Gastrocnemius medialis (tissue), 4 donors: Measurements from ENCODE around the gene ADAMTSL2. TPM values are rescaled to one million over a fixed set of nuclear protein-coding genes. Genes with fewer than 3 reads are reported as not detected.

Experiments
- ATAC-seq, 2 donors: fragments of 150-250 bp; one replicate each; pipeline ENCODE4 v1.9.1; 2016
- DNase-seq, 2 donors: peaks; one replicate each; pipeline ENCODE4 v3.0.0-alpha.2; 2019
- H3K27ac ChIP-seq, 4 donors: fragments of 200-600 bp; sonication (generic); 1 replicate in 1 of 4; 2 replicates in 3 of 4; pipeline ENCODE4 v1.5.1; 2016 to 2018; ENCODE audit warnings: mild to moderate bottlenecking in 2 of 4, moderate library complexity in 1 of 4
- H3K27me3 ChIP-seq, 3 donors: fragments of 200-600 bp; sonication (generic) in 2 of 3; 1 replicate in 1 of 3; 2 replicates in 2 of 3; pipeline versions ENCODE4 v1.5.1 to v1.6.0; 2016 to 2019; ENCODE audit warnings: mild to moderate bottlenecking in 1 of 3, moderate library complexity in 1 of 3
- H3K36me3 ChIP-seq, 2 donors: fragments of 200-600 bp; sonication (generic) in 1 of 2; one replicate each; pipeline ENCODE4 v1.5.1; 2017 to 2018
- H3K4me1 ChIP-seq, 2 donors: fragments of 200-600 bp; sonication (generic) in 1 of 2; one replicate each; pipeline ENCODE4 v1.5.1; 2016 to 2017; ENCODE audit warnings: mild to moderate bottlenecking in 2 of 2
- H3K4me3 ChIP-seq, 4 donors: fragments of 200-600 bp; sonication (generic) in 3 of 4; 1 replicate in 1 of 4; 2 replicates in 3 of 4; pipeline ENCODE4 v1.5.1; 2016 to 2019; ENCODE audit warnings: mild to moderate bottlenecking in 2 of 4
- H3K9me3 ChIP-seq, 3 donors: fragments of 200-600 bp; sonication (generic) in 2 of 3; 1 replicate in 1 of 3; 2 replicates in 2 of 3; pipeline ENCODE4 v1.5.1; 2016 to 2019
- POLR2A ChIP-seq, 2 donors: fragments of 450-650 bp; IDR thresholded peaks; one replicate each; pipeline ENCODE4 v1.6.1; 2017; ENCODE audit warnings: antibody characterized with exemption in 2 of 2, mild to moderate bottlenecking in 2 of 2, moderate library complexity in 2 of 2
- in situ Hi-C, 4 donors: fragments of 200-750 bp; cut with MboI; loops; one replicate each; pipeline versions ENCODE4 v1.15.0 to v1.8.0; 2017; ENCODE audit warnings: low sequenced_read_pairs in 4 of 4
- intact Hi-C: fragments of 100-400 bp; cut with DNase I; formaldehyde crosslinking; loops from one replicate; pipeline ENCODE4 v1.15.1; 2023; ENCODE audit warnings: low total_unique reads
- total RNA-seq, 4 donors: library from RNA; depleted of rRNA; stranded (reverse); fragments of >200 nt; gene quantifications; one replicate each; pipeline versions ENCODE4 v1.1.0 to v1.2.3, GENCODE V29; 2016
- TF ChIP-seq, protein P1 (sequence below), 5 experiments: fragments of 450-650 bp in 3 of 5; fragments of 200-600 bp in 2 of 5; sonication (generic) in 2 of 5; IDR thresholded peaks in 4 of 5; conservative IDR thresholded peaks in 1 of 5; 1 replicate in 4 of 5; 2 replicates in 1 of 5; pipeline ENCODE4 v1.5.1; 2016 to 2019; ENCODE audit warnings: antibody characterized with exemption in 5 of 5, mild to moderate bottlenecking in 3 of 5, moderate library complexity in 3 of 5

ADAMTSL2 gene
- total RNA-seq, 4 donors from 2014 or later: 0.10 to 1.8 (median 0.44) TPM

DNA sequence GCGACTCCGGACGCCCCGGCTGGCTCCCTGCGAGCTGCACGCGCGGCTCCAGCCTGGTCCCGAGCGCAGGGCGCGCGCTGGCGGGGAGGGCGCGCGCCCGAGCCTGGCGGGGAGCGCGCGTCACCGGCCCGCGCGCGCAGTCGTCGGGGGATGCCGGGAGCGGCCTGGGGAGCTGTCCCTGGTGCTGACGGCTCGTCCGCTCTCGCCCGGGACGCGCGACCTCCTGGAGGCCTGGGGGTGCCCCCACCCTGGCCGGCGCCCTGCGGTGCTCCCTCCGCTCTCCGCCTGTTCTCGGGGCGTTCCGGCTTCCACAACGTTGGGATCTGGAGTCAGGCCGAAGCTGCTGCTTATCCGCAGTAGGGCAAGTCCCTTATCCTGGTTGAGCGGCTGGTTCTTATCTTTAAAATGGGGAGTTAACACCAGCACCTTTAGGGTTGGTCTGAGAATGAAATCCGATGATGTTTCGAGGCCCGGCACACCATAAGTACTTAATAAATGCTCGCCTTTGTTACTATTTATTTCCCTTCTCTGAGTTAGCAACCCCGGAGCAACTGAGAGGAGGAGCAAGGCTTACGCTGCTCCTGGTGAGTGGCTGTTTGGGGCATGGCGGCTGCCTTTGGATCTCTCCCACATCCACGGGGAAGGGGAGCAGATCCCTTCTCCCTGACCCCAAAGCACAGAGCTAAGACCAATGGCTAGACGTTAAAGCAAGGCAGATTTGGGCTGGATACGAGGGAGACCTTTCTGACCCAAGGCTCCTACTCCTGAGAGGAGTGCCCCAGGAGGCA lies 75.0 kb downstream of the ADAMTSL2 start, which contains the start of gene FAM163B:
Gene FAM163B (minus strand): TSS at position 79 of the 788 bp plus-strand sequence. CDS start 29,166 bp downstream, outside the sequence.
- no peak for DNase-seq
- Histone ChIP-seq H3K27me3 (peaks cover 61 to 66% (median 64%) of the 10 kb centered on the region in 3 donors), H3K27ac (no peak within 1 kb of the TSS), H3K4me3 (no peak within 1 kb of the TSS), H3K4me1 (no peaks in the 10 kb centered on the region), H3K9me3 (no peaks in the 10 kb centered on the region), H3K36me3 (no peaks in the 10 kb centered on the region)
- intact Hi-C loops (no loop called here), in situ Hi-C loops (no loop called here)
- no peak for ATAC-seq
- TF ChIP-seq POLR2A (IDR thresholded peaks at IDR 0.05): no peak
- TF ChIP-seq, protein P1, sequence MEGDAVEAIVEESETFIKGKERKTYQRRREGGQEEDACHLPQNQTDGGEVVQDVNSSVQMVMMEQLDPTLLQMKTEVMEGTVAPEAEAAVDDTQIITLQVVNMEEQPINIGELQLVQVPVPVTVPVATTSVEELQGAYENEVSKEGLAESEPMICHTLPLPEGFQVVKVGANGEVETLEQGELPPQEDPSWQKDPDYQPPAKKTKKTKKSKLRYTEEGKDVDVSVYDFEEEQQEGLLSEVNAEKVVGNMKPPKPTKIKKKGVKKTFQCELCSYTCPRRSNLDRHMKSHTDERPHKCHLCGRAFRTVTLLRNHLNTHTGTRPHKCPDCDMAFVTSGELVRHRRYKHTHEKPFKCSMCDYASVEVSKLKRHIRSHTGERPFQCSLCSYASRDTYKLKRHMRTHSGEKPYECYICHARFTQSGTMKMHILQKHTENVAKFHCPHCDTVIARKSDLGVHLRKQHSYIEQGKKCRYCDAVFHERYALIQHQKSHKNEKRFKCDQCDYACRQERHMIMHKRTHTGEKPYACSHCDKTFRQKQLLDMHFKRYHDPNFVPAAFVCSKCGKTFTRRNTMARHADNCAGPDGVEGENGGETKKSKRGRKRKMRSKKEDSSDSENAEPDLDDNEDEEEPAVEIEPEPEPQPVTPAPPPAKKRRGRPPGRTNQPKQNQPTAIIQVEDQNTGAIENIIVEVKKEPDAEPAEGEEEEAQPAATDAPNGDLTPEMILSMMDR (IDR thresholded peaks at IDR 0.05 in 4 of 5, conservative IDR thresholded peaks at IDR 0.05 in 1 of 5): no peak

DNA sequence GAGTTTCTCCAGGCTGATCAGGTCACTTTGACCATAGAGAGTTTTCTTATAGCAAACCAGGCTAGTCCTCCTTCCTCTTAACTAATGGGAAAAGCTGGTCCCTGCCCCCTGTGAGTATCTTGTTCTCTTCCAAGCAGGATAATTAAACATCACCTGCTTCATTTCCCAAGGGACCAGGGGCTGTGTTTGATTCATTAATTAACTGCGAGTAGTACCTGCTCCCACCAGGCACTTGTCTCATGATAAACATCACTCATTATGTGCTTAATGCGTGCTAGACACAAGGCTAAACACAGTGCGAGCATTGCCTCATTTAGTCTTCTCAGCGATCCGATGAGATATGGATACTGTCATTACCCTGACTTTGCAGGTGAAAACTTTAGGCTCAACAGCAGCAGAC lies 76.3 kb downstream of the ADAMTSL2 start:
- Histone ChIP-seq H3K9me3 (no peaks in the 10 kb centered on the region), H3K27me3 (peaks cover 55 to 69% (median 66%) of the 10 kb centered on the region in 3 donors), H3K4me1 (no peaks in the 10 kb centered on the region), H3K4me3 (no peak overlapping the region), H3K36me3 (no peaks in the 10 kb centered on the region), H3K27ac (no peak overlapping the region)
- no peak for TF ChIP-seq POLR2A (IDR thresholded peaks at IDR 0.05)
- TF ChIP-seq, protein P1 (IDR thresholded peaks at IDR 0.05 in 4 of 5, conservative IDR thresholded peaks at IDR 0.05 in 1 of 5): no peak
- in situ Hi-C loops: no loop called here
- DNase-seq (no peak), ATAC-seq (no peak)
- intact Hi-C loops: no loop called here

DNA sequence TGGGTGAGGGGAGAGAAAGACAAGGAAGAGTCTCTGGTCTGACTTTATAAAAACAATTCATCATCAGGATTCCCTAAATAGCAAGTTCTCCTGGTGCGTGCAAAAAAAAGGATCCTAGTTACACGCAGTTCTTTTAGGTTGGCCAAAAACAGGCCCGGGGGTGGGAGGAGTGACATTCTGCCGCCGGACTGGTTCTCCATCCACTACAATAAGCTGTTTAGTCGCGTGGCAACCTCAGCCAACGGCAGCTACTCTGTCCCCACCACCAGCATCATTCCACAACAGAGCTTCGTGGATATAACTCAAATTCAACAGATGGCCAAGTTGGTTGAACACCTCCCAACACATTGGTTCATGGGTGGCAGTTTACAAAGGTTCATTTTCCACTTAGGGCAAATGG lies 77.5 kb downstream of the ADAMTSL2 start:
- H3K36me3 ChIP-seq: no peaks in the 10 kb centered on the region
- no peak for ATAC-seq
- H3K9me3 ChIP-seq: no peaks in the 10 kb centered on the region
- in situ Hi-C loops: no loop called here
- H3K27me3 ChIP-seq: peaks cover 49 to 66% (median 64%) of the 10 kb centered on the region in 3 donors
- no peaks in the 10 kb centered on the region for H3K4me1 ChIP-seq
- no peak for DNase-seq
- TF ChIP-seq POLR2A (IDR thresholded peaks at IDR 0.05): no peak
- TF ChIP-seq, protein P1 (IDR thresholded peaks at IDR 0.05 in 4 of 5, conservative IDR thresholded peaks at IDR 0.05 in 1 of 5): no peak
- H3K27ac ChIP-seq: no peak overlapping the region
- intact Hi-C loops: no loop called here
- no peak overlapping the region for H3K4me3 ChIP-seq

DNA sequence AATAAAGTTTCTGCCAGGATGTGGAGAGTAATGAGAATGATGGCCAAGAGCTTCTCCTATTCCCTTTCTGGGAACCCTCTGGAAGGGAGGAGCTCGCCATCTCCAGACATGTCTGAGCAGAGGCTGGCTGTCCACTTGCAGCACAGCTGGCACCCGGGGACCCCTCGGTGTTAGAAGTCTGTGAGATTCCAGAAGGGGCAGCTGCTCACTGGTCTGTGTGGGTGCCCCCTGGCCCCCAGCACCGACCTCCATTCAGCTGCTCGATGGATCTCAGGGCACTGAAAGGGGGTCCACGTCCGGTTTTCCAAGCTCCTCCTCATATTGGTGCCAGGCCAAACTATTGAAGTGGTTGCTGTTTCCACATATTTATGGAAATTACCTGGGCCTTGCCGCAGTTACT lies 78.3 kb downstream of the ADAMTSL2 start:
- in situ Hi-C loops: no loop called here

More for the DNA sequence above, 78.3 kb downstream of the ADAMTSL2 start:
- Histone ChIP-seq H3K9me3 (no peaks in the 10 kb centered on the region), H3K27ac (no peak overlapping the region), H3K36me3 (no peaks in the 10 kb centered on the region), H3K4me1 (no peaks in the 10 kb centered on the region), H3K27me3 (peaks cover 44 to 62% (median 56%) of the 10 kb centered on the region in 3 donors), H3K4me3 (no peak overlapping the region)
- no peak for TF ChIP-seq POLR2A (IDR thresholded peaks at IDR 0.05)
- TF ChIP-seq, protein P1 (IDR thresholded peaks at IDR 0.05 in 4 of 5, conservative IDR thresholded peaks at IDR 0.05 in 1 of 5): no peak
- intact Hi-C loops: no loop called here
- no peak for DNase-seq
- ATAC-seq: no peak
